GM12878 (cell line): ENCODE measurements around the gene CAVIN2. TPM values are rescaled to one million over a fixed set of nuclear protein-coding genes. Genes with fewer than 3 reads are reported as not detected.

ENCODE experiments used
- ATAC-seq: fragments of 200-7000 bp; cut with Tn5 transposase; 3 replicates; pipeline ENCODE4 v1.9.1; 2020; ENCODE audit warnings: mild to moderate bottlenecking, moderate library complexity
- BruUV-seq: library from RNA; stranded (reverse); fragments of 400-500 nt; replicated peaks from 2 replicates; lab custom pipeline; 2021; lab: Mats Ljungman, UMichigan
- CTCF ChIA-PET: fragments of 300-600 bp; sonication (Branson Sonifier 250); formaldehyde crosslinking; extraction: SDS; loops from one replicate; lab custom pipeline; 2021; ENCODE audit warnings: inconsistent platforms; lab: Yijun Ruan, JAX
- POLR2A ChIA-PET: fragments of 350-600 bp; formaldehyde crosslinking; extraction: SDS; loops from one replicate; lab custom pipeline; 2021; ENCODE audit warnings: inconsistent platforms; lab: Charles Lee
- RAD21 ChIA-PET: fragments of 300-600 bp; sonication (Branson Sonifier 250); formaldehyde crosslinking; loops from one replicate; lab custom pipeline; 2023; ENCODE audit warnings: antibody characterized with exemption; ENCODE audit not compliant: unreplicated experiment; lab: Charles Lee
- SMC1A ChIA-PET: fragments of 300-600 bp; sonication (Branson Sonifier 250); formaldehyde crosslinking; loops from one replicate; lab custom pipeline; 2023; ENCODE audit not compliant: unreplicated experiment, uncharacterized antibody; lab: Charles Lee
- DNase-seq: peaks from one replicate; pipeline ENCODE4 v3.0.0-alpha.2; 2011; ENCODE audit warnings: low read depth, low spot score
- FAIRE-seq: peaks from 3 replicates; lab custom pipeline; 2011; peaks lifted over from hg19 to GRCh38; lab: Jason Lieb, UNC
- H2AFZ ChIP-seq: 2 replicates; pipeline ENCODE4 v1.6.0; 2011; ENCODE audit warnings: low read depth, low read length, control low read depth; ENCODE audit not compliant: control insufficient read depth
- H3K27ac ChIP-seq: 2 replicates; pipeline ENCODE4 v1.5.1; 2011; ENCODE audit warnings: control low read depth; ENCODE audit not compliant: control insufficient read depth, insufficient read depth
- H3K27me3 ChIP-seq, 2 experiments: replicated peaks in 1 of 2; 2 replicates each; pipeline versions ENCODE4 v1.6.0 to v1.6.1; 2011; ENCODE audit warnings: low read length in 1 of 2; ENCODE audit not compliant: control insufficient read depth in 2 of 2, insufficient read depth in 2 of 2
- H3K36me3 ChIP-seq, 2 experiments: 2 replicates each; pipeline ENCODE4 v1.5.1; 2011; ENCODE audit warnings: low read length in 1 of 2; ENCODE audit not compliant: control insufficient read depth in 2 of 2, insufficient read depth in 2 of 2
- H3K4me1 ChIP-seq: 2 replicates; pipeline ENCODE4 v1.6.1; 2011; ENCODE audit warnings: mild to moderate bottlenecking, low read length, moderate library complexity, mixed read lengths; ENCODE audit not compliant: control insufficient read depth, insufficient read depth
- H3K4me2 ChIP-seq: 2 replicates; pipeline ENCODE4 v1.6.0; 2011; ENCODE audit warnings: control low read depth; ENCODE audit not compliant: control insufficient read depth, insufficient read depth
- H3K4me3 ChIP-seq: fragments of 200-600 bp; sonication (generic); 2 replicates; pipeline ENCODE4 v1.5.1; 2016
- H3K79me2 ChIP-seq: 2 replicates; pipeline ENCODE4 v1.6.0; 2011; ENCODE audit warnings: low read length; ENCODE audit not compliant: control insufficient read depth, insufficient read depth
- H3K9ac ChIP-seq: 2 replicates; pipeline ENCODE4 v1.8.0; 2011; ENCODE audit warnings: low read length, control low read depth, mixed read lengths; ENCODE audit not compliant: control insufficient read depth, insufficient read depth
- H3K9me3 ChIP-seq: replicated peaks from 3 replicates; pipeline ENCODE4 v1.5.1; 2011; ENCODE audit warnings: mild to moderate bottlenecking, low read length; ENCODE audit not compliant: control insufficient read depth, insufficient read depth
- H4K20me1 ChIP-seq: 2 replicates; pipeline ENCODE4 v1.6.0; 2011; ENCODE audit not compliant: control insufficient read depth, insufficient read depth
- EGR1 ChIP-seq, 2 experiments: IDR thresholded peaks; 1 replicate in 1 of 2; 2 replicates in 1 of 2; pipeline ENCODE4 v1.6.1; 2011 to 2012; ENCODE audit warnings: low read depth in 2 of 2, low read length in 2 of 2, borderline replicate concordance in 1 of 2, mild to moderate bottlenecking in 1 of 2, moderate library complexity in 1 of 2
- FOS ChIP-seq: IDR thresholded peaks from 3 replicates; pipeline ENCODE4 v1.6.1; 2011; ENCODE audit warnings: borderline replicate concordance; ENCODE audit not compliant: insufficient read length; ENCODE audit errors: extremely low read depth
- FOXM1 ChIP-seq: IDR thresholded peaks from 2 replicates; pipeline ENCODE4 v1.6.1; 2012; ENCODE audit warnings: low read depth, mild to moderate bottlenecking, inconsistent platforms, low read length, moderate library complexity
- HDAC6 ChIP-seq: fragments of 200-600 bp; sonication (generic); IDR thresholded peaks from one replicate; pipeline ENCODE4 v1.8.0; 2017; ENCODE audit warnings: antibody characterized with exemption; ENCODE audit not compliant: unreplicated experiment
- IKZF1 ChIP-seq: fragments of 450-650 bp; conservative IDR thresholded peaks from 2 replicates; pipeline ENCODE4 v1.6.1; 2017; ENCODE audit warnings: antibody characterized with exemption, mild to moderate bottlenecking
- KAT2A ChIP-seq: conservative IDR thresholded peaks from 2 replicates; pipeline ENCODE4 v1.6.1; 2011; ENCODE audit warnings: low read depth, low read length; ENCODE audit not compliant: control insufficient read depth
- KLF5 ChIP-seq: fragments of 450-650 bp; IDR thresholded peaks from 2 replicates; pipeline ENCODE4 v1.6.1; 2014; ENCODE audit warnings: mild to moderate bottlenecking; ENCODE audit not compliant: partially characterized antibody
- NKRF ChIP-seq: fragments of 450-650 bp; conservative IDR thresholded peaks from 2 replicates; pipeline ENCODE4 v1.6.1; 2017; ENCODE audit warnings: mild to moderate bottlenecking, moderate library complexity
- NR2F1 ChIP-seq: fragments of 450-650 bp; conservative IDR thresholded peaks from 2 replicates; pipeline ENCODE4 v1.6.1; 2017; ENCODE audit warnings: mild to moderate bottlenecking
- POLR2AphosphoS5 ChIP-seq: IDR thresholded peaks from 2 replicates; pipeline ENCODE4 v1.6.1; 2011; ENCODE audit warnings: mild to moderate bottlenecking, low read length, inconsistent platforms
- RAD21 ChIP-seq: IDR thresholded peaks from 2 replicates; pipeline ENCODE4 v1.6.1; 2011; ENCODE audit warnings: mild to moderate bottlenecking, low read depth, low read length, moderate library complexity; ENCODE audit not compliant: insufficient read depth
- SUPT20H ChIP-seq: IDR thresholded peaks from 2 replicates; pipeline ENCODE4 v1.6.1; 2011; ENCODE audit warnings: low read depth, mild to moderate bottlenecking, low read length, moderate library complexity, borderline replicate concordance; ENCODE audit not compliant: control insufficient read depth
- SUZ12 ChIP-seq: fragments of 200-600 bp; sonication (generic); IDR thresholded peaks from one replicate; pipeline ENCODE4 v1.6.1; 2018; ENCODE audit warnings: antibody characterized with exemption, mild to moderate bottlenecking; ENCODE audit not compliant: unreplicated experiment
- TBL1XR1 ChIP-seq: IDR thresholded peaks from 2 replicates; pipeline ENCODE4 v1.6.1; 2012; ENCODE audit warnings: low read depth, low read length, improper control_type of control experiment
- ZNF384 ChIP-seq: IDR thresholded peaks from 2 replicates; pipeline ENCODE4 v1.6.1; 2012; ENCODE audit warnings: low read depth, mild to moderate bottlenecking, low read length, improper control_type of control experiment, borderline replicate concordance
- ZSCAN29 ChIP-seq: fragments of 450-650 bp; IDR thresholded peaks from 2 replicates; pipeline ENCODE4 v1.6.1; 2017; ENCODE audit warnings: mild to moderate bottlenecking, moderate library complexity
- ZZZ3 ChIP-seq: IDR thresholded peaks from 2 replicates; pipeline ENCODE4 v1.6.1; 2011; ENCODE audit warnings: low read depth; ENCODE audit not compliant: control insufficient read depth, insufficient read length
- WGBS: methylation state at CpG from one replicate; pipeline ENCODE4 v1.1.6; 2016; ENCODE audit warnings: low lambda C conversion rate; ENCODE audit not compliant: insufficient replicate concordance, insufficient coverage; ENCODE audit errors: missing lambda C conversion rate; 5-methylcytosine and 5-hydroxymethylcytosine counted together
- in situ Hi-C: fragments of 300-500 bp; cut with MboI; formaldehyde crosslinking; loops from 9 replicates; pipeline ENCODE4 v1.14.3; 2018; ENCODE audit warnings: mixed read lengths
- intact Hi-C: fragments of 100-400 bp; cut with micrococcal nuclease; formaldehyde crosslinking; loops from one replicate; pipeline ENCODE4 v1.14.2; 2022; ENCODE audit not compliant: unreplicated experiment
- polyA plus RNA-seq, 11 experiments: library from polyadenylated mRNA; depleted of rRNA in 4 of 11; unstranded in 6 of 11; stranded (reverse) in 5 of 11; fragments of >200 nt; fragmentation: Nextera tagmentation in 4 of 11; fragmentation: Illumina TruSeq in 1 of 11; extraction: Ambion mirVana in 4 of 11; extraction: Trizol in 1 of 11; gene quantifications; 1 replicate in 1 of 11; 2 replicates in 10 of 11; pipeline versions ENCODE4 v1.2.1 to v1.2.3, GENCODE V29; 2011 to 2016; ENCODE audit warnings: inconsistent platforms in 2 of 11, missing spikeins in 2 of 11, low read depth in 1 of 11
- total RNA-seq, 4 experiments: library from RNA; depleted of rRNA in 3 of 4; stranded (reverse); fragments of >200 nt in 3 of 4; fragmentation: Illumina TruSeq in 1 of 4; extraction: Trizol in 1 of 4; gene quantifications; 2 replicates each; pipeline versions ENCODE4 v1.2.1 to v1.2.3, GENCODE V29; 2013 to 2021
- TF ChIP-seq, protein P1 (sequence below): fragments of 150-350 bp; IDR thresholded peaks from 2 replicates; pipeline ENCODE4 v1.6.1; 2016; ENCODE audit warnings: low read depth, low read length
- TF ChIP-seq, protein P2 (sequence below): IDR thresholded peaks from 2 replicates; pipeline ENCODE4 v1.6.1; 2012; ENCODE audit warnings: low read length, inconsistent platforms

CAVIN2 gene
- total and polyA plus RNA-seq, 10 of the 15 experiments (the other 5 are each of a cell fraction or from before 2014, with no cell fraction given) = not detected

GRCh38 chr2:191835100-191835499 is 11.8 kb downstream of the CAVIN2 start:
- no peaks in the 10 kb centered on the region for H3K4me1 ChIP-seq
- FAIRE-seq (no peak), ATAC-seq (no peak), DNase-seq (no peak)
- no peak overlapping the region for H2AFZ ChIP-seq
- RAD21 ChIA-PET = interaction anchor here (0.8 to 2.2 kb wide), 2 partner anchors 23 to 327 kb away, joined by 3 to 8 read pairs; no protein-coding TSS in a partner anchor
- CTCF ChIA-PET = interaction anchor here (0.6 to 3.3 kb wide), 3 partner anchors 22 to 333 kb away, joined by 3 to 13 read pairs (median 8); no protein-coding TSS in a partner anchor
- no peaks in the 10 kb centered on the region for H3K36me3 ChIP-seq
- no peaks in the 10 kb centered on the region; the same call in 2 of the 3 replicates for H3K9me3 ChIP-seq
- peaks cover 0 to 2% of the 10 kb centered on the region in 2 experiments; a peak in 3 of 4 replicates for H3K27me3 ChIP-seq
- no peaks in the 10 kb centered on the region for H3K79me2 ChIP-seq
- intact Hi-C loops = no loop called here
- TF ChIP-seq ZNF384 = no peak
- no peak for TF ChIP-seq POLR2AphosphoS5
- TF ChIP-seq EGR1 (IDR thresholded peaks at IDR 0.05; ENCODE audit: borderline replicate concordance in 1 of 2, low read depth in 2 of 2, low read length in 2 of 2) = no peak
- no peak for TF ChIP-seq SUZ12
- TF ChIP-seq FOS = no peak
- no peak for TF ChIP-seq KLF5
- TF ChIP-seq TBL1XR1 = no peak
- no peak for TF ChIP-seq ZZZ3
- no peak for TF ChIP-seq NR2F1
- no peak for TF ChIP-seq IKZF1
- no peak for TF ChIP-seq HDAC6
- no peak for TF ChIP-seq RAD21
- TF ChIP-seq ZSCAN29 = no peak
- TF ChIP-seq NKRF = no peak
- no peak for TF ChIP-seq FOXM1
- no peak for TF ChIP-seq SUPT20H
- TF ChIP-seq, protein P1, sequence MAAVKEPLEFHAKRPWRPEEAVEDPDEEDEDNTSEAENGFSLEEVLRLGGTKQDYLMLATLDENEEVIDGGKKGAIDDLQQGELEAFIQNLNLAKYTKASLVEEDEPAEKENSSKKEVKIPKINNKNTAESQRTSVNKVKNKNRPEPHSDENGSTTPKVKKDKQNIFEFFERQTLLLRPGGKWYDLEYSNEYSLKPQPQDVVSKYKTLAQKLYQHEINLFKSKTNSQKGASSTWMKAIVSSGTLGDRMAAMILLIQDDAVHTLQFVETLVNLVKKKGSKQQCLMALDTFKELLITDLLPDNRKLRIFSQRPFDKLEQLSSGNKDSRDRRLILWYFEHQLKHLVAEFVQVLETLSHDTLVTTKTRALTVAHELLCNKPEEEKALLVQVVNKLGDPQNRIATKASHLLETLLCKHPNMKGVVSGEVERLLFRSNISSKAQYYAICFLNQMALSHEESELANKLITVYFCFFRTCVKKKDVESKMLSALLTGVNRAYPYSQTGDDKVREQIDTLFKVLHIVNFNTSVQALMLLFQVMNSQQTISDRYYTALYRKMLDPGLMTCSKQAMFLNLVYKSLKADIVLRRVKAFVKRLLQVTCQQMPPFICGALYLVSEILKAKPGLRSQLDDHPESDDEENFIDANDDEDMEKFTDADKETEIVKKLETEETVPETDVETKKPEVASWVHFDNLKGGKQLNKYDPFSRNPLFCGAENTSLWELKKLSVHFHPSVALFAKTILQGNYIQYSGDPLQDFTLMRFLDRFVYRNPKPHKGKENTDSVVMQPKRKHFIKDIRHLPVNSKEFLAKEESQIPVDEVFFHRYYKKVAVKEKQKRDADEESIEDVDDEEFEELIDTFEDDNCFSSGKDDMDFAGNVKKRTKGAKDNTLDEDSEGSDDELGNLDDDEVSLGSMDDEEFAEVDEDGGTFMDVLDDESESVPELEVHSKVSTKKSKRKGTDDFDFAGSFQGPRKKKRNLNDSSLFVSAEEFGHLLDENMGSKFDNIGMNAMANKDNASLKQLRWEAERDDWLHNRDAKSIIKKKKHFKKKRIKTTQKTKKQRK = no peak
- TF ChIP-seq, protein P2, sequence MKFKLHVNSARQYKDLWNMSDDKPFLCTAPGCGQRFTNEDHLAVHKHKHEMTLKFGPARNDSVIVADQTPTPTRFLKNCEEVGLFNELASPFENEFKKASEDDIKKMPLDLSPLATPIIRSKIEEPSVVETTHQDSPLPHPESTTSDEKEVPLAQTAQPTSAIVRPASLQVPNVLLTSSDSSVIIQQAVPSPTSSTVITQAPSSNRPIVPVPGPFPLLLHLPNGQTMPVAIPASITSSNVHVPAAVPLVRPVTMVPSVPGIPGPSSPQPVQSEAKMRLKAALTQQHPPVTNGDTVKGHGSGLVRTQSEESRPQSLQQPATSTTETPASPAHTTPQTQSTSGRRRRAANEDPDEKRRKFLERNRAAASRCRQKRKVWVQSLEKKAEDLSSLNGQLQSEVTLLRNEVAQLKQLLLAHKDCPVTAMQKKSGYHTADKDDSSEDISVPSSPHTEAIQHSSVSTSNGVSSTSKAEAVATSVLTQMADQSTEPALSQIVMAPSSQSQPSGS = no peak
- TF ChIP-seq KAT2A = no peak
- H3K9ac ChIP-seq = no peak overlapping the region
- no peak overlapping the region for H3K4me3 ChIP-seq
- H3K4me2 ChIP-seq = no peak overlapping the region
- POLR2A ChIA-PET = no interaction called here
- H4K20me1 ChIP-seq = no peaks in the 10 kb centered on the region
- SMC1A ChIA-PET = interaction anchor here (0.8 to 1.4 kb wide), 4 partner anchors 9 to 50 kb away, joined by 3 to 5 read pairs (median 4); no protein-coding TSS in a partner anchor
- in situ Hi-C loops = no loop called here
- no peak overlapping the region for H3K27ac ChIP-seq
- 23% methylated on average over 5 of the region's 5 CpGs for WGBS
- no TSS peak for BruUV-seq
